ENCODE data around the gene PRR23A. TPM values are rescaled to one million over a fixed set of nuclear protein-coding genes. Genes with fewer than 3 reads are reported as not detected.
"Not testable (repeated sequence)": the region's sequence is repeated elsewhere in the genome, so short reads cannot be mapped to it uniquely, and the experiment has no call there.

Gene PRR23A
- total RNA-seq, 1 donor from 2014 or later = not detected

DNA sequence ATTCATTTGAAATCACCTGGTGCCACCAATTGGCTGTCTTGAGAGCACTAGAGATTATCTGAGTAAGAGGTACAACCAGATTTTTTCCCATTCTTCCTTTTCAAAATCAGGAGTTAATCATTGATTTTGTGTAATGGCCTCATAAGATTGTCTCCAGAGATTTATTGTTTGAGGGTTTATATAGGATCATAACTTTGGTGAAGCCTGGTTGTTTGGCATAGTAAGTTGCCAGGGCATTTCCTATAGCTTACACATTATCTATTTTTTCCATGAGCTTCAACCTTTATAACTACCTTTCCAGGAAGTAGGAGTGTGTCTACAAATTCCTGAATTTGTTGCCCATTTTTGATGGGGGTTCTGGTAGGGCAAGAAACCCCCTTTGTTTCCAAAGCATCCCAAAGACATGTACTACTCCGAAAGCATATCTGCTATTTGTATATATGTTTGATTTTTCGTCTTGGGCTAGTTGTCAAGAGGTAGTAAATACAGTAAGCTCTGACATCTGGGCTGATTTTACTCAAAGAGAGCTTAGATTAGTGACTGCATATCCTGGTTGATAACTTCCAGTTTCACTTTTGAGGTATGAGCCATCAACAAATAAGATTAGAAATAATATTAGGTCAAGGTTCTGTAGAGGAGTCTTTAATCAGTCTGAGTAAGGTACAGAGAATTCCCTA, 26.4 kb upstream of the PRR23A start:
- FAIRE-seq = no peak
- Histone ChIP-seq H3K27me3 (ENCODE audit: control insufficient read depth, insufficient read depth, low read length) (no peaks in the 10 kb centered on the region), H3K4me3 (ENCODE audit: low read depth, low read length) (no peak overlapping the region), H3K36me3 (ENCODE audit: control insufficient read depth, insufficient read depth, low read length) (no peaks in the 10 kb centered on the region)
- no peak for TF ChIP-seq CTCF (IDR thresholded peaks at IDR 0.05; ENCODE audit: insufficient read depth, low read length, severe bottlenecking)
- DNase-seq (ENCODE audit: low read depth) = no peak

DNA sequence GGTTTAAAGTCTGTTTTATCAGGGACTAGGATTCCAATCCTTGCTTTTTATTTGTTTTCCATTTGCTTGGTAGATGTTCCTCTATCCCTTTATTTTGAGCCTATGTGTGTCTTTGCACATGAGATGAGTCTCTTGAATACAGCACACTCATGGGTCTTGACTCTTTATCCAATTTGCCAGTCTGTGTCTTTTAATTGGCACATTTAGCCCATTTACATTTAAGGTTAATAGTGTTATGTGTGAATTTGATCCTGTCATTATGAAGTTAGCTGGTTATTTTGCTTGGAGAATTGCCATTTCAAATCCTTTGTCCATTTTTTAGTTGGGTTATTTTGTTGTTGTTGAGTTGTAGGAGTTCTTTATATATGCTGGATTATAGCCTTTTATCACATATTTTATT, 24.5 kb upstream of the PRR23A start:
- not testable (repeated sequence) for H3K4me3 ChIP-seq (ENCODE audit: low read depth, low read length); DNase-seq (ENCODE audit: low read depth); FAIRE-seq; H3K27me3 ChIP-seq (ENCODE audit: control insufficient read depth, insufficient read depth, low read length); H3K36me3 ChIP-seq (ENCODE audit: control insufficient read depth, insufficient read depth, low read length)

DNA sequence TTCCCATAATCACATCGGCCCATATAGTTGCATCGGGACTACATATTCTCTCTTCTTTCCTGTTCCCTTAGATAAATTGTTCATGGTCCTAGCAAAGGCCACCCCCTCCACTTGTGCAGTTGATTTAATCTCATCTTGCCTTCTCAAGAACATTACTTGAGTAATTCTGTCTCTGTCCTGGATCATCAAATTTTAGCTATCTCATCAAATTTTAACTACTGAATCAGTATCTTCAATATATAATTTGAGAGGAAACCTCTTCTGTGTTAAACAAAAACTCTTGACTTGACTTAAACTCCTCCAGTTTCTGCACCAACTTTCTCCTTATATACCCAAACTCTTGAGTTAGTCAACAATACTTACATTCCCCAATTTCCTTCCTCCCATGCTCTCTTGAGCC, 18.9 kb upstream of the PRR23A start:
- H3K27me3 ChIP-seq (ENCODE audit: control insufficient read depth, insufficient read depth, low read length) = no peaks in the 10 kb centered on the region
- FAIRE-seq = no peak
- TF ChIP-seq CTCF (IDR thresholded peaks at IDR 0.05; ENCODE audit: insufficient read depth, low read length, severe bottlenecking) = no peak

DNA sequence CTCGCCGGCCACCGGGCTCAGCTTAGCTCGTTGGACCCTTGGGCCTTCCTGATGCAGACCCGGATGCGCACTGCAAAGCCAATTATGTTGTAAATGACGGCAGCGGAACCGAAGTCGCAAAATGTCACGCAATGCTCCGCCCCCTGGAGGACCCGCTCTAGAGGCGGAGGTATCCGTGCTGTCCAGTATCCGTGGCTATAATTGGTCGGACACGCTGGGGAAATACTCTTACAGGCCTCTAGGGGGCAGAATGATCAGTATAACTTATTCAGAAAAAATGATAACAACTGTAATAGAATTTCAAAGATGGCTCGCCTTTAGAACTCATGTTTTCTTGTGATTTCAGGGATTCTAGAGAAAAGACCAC, 14.8 kb upstream of the PRR23A start, which contains the start of gene PRR23B:
TSS of gene PRR23B (minus strand) at position 59 of the 367 bp plus-strand sequence. CDS start 265 bp downstream, outside the sequence.
- no peak within 1 kb of the TSS for H3K4me3 ChIP-seq (ENCODE audit: low read depth, low read length)
- no peaks in the 10 kb centered on the region for H3K36me3 ChIP-seq (ENCODE audit: control insufficient read depth, insufficient read depth, low read length)
- no peak for TF ChIP-seq CTCF (IDR thresholded peaks at IDR 0.05; ENCODE audit: insufficient read depth, low read length, severe bottlenecking)
- no peaks in the 10 kb centered on the region for H3K27me3 ChIP-seq (ENCODE audit: control insufficient read depth, insufficient read depth, low read length)
- DNase-seq (ENCODE audit: low read depth) (no peak), FAIRE-seq (no peak)

More for the DNA sequence above, 18.9 kb upstream of the PRR23A start:
- Histone ChIP-seq H3K36me3 (ENCODE audit: control insufficient read depth, insufficient read depth, low read length) (no peaks in the 10 kb centered on the region), H3K4me3 (ENCODE audit: low read depth, low read length) (no peak overlapping the region)
- no peak for DNase-seq (ENCODE audit: low read depth)

- Histone ChIP-seq H3K36me3 (ENCODE audit: control insufficient read depth, insufficient read depth, low read length) (no peaks in the 10 kb centered on the region), H3K4me3 (ENCODE audit: low read depth, low read length) (no peak overlapping the region), H3K27me3 (ENCODE audit: control insufficient read depth, insufficient read depth, low read length) (no peaks in the 10 kb centered on the region)
- TF ChIP-seq CTCF (IDR thresholded peaks at IDR 0.05; ENCODE audit: insufficient read depth, low read length, severe bottlenecking) = no peak
- FAIRE-seq = no peak
- DNase-seq (ENCODE audit: low read depth) = no peak
Observed at GRCh38 chr3:139020036-139020867, 14.2 kb upstream of the PRR23A start.

GRCh38 chr3:139016430-139017048, 10.5 kb upstream of the PRR23A start:
- Histone ChIP-seq H3K27me3 (ENCODE audit: control insufficient read depth, insufficient read depth, low read length) (no peaks in the 10 kb centered on the region), H3K36me3 (ENCODE audit: control insufficient read depth, insufficient read depth, low read length) (no peaks in the 10 kb centered on the region), H3K4me3 (ENCODE audit: low read depth, low read length) (no peak overlapping the region)
- no peak for TF ChIP-seq CTCF (IDR thresholded peaks at IDR 0.05; ENCODE audit: insufficient read depth, low read length, severe bottlenecking)
- FAIRE-seq = no peak
- DNase-seq (ENCODE audit: low read depth) = no peak

Data from bronchial epithelial cell (primary cell).